ENCODE results near the gene ARID5B.

The ARID5B gene

GRCh38 chr10:62075414-62075813 lies 173.9 kb downstream of the ARID5B start:
- no peak for DNase-seq (ENCODE audit: low read depth in 2 of 2)
- TF ChIP-seq CTCF (IDR thresholded peaks at IDR 0.05; ENCODE audit: low read depth, low read length), result no peak
- H3K4me3 ChIP-seq (replicated peaks in 1 of 2; ENCODE audit: low read depth in 2 of 2, low read length in 2 of 2), result no peak overlapping the region

GRCh38 chr10:62075912-62076311 lies 174.4 kb downstream of the ARID5B start:
- no peak for TF ChIP-seq CTCF (IDR thresholded peaks at IDR 0.05; ENCODE audit: low read depth, low read length)
- no peak overlapping the region for H3K4me3 ChIP-seq (replicated peaks in 1 of 2; ENCODE audit: low read depth in 2 of 2, low read length in 2 of 2)
- DNase-seq (ENCODE audit: low read depth in 2 of 2), result no peak

DNA sequence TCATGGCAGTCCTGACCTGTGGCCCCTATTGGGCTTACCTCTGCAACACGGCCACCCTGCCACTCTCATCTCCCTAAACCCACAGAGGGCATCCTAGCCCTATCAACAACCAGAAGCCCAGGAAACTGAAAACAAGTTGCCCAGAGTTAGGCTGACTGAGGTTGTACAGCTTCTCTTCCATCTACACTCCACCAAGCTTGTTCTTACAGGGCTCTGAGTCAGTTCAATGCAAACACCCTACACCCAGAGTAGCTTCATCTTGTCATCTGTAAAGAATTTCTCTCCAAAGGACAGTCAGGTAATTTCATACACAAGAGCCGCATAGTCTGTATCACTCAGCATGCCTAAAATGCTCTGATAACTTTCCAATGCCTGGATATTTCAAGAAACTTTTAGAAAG lies 175.4 kb downstream of the ARID5B start:
- peak; percentile 31 to 90 for DNase-seq (ENCODE audit: low read depth in 2 of 2)

GRCh38 chr10:62077330-62078015 lies 176.0 kb downstream of the ARID5B start:
- H3K4me3 ChIP-seq (replicated peaks in 1 of 2; ENCODE audit: low read depth in 2 of 2, low read length in 2 of 2), result no peak overlapping the region
- no peak for DNase-seq (ENCODE audit: low read depth in 2 of 2)
- no peak for TF ChIP-seq CTCF (IDR thresholded peaks at IDR 0.05; ENCODE audit: low read depth, low read length)

More for the DNA sequence above, 175.4 kb downstream of the ARID5B start:
- TF ChIP-seq CTCF (IDR thresholded peaks at IDR 0.05; ENCODE audit: low read depth, low read length), result no peak
- no peak overlapping the region for H3K4me3 ChIP-seq (replicated peaks in 1 of 2; ENCODE audit: low read depth in 2 of 2, low read length in 2 of 2)

DNA sequence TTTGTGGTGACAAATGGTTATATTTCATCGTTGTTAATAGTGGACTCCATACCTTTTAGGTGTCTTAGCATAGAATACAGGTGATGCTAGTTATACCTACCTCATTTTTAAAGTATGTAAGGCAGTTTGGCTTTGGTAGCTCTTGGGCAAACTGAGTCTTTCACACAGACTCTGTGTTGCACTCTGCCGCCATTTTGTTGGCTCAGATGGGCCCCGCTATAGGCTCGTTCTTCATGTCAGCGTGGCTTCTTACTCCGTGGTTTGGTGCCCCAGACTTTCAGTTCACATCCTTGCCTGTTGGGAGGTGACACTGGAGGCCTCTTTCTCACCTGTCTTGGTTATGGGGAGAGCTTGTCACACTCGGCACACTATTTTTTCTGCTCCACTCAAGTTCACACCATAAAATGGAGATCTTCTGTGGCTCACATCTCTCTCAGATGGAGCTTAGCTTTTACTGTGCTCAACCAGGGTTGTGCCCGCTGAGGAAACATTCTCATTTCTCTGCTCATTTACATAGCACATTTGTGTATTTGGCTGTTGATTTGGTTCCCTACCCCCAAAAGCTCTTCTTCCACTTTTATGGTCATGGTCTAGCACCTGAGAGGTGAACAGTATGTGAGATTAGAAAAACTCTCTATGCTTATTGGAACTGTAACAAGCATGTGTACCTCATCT lies 178.5 kb downstream of the ARID5B start:
- no peak overlapping the region for H3K4me3 ChIP-seq (replicated peaks in 1 of 2; ENCODE audit: low read depth in 2 of 2, low read length in 2 of 2)
- TF ChIP-seq CTCF (IDR thresholded peaks at IDR 0.05; ENCODE audit: low read depth, low read length), result no peak
- DNase-seq (ENCODE audit: low read depth in 2 of 2), result no peak

DNA sequence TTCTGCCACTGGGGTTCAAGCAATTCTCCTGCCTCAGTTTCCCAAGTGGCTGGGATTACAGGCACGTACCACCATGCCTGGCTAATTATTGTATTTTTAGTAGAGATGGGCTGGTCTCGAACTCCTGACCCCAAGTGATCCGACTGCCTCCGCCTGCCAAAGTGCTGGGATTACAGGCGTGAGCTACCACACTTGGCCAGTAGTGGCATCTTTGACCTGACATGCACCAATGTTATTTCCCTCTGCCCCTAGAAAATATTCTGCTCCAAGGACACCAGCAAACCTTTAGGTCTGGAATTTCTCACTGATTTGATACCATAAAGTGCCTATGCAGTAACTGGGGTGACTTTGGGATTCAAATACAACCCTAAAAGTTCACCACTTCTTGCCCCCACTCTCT lies 179.4 kb downstream of the ARID5B start:
- TF ChIP-seq CTCF (IDR thresholded peaks at IDR 0.05; ENCODE audit: low read depth, low read length), result no peak
- H3K4me3 ChIP-seq (replicated peaks in 1 of 2; ENCODE audit: low read depth in 2 of 2, low read length in 2 of 2), result no peak overlapping the region
- no peak for DNase-seq (ENCODE audit: low read depth in 2 of 2)
